ENCODE results near the gene KPNB1. TPM values are rescaled to one million over a fixed set of nuclear protein-coding genes. Genes with fewer than 3 reads are reported as not detected.

Gene KPNB1
- total and polyA plus RNA-seq, 4 donors, result 40.1 to 258 (median 158) TPM

- peak; percentile 52 for TF ChIP-seq CTCF (IDR thresholded peaks at IDR 0.05; ENCODE audit: control extremely low read depth, extremely low read depth)
- Histone ChIP-seq H3K36me3 (ENCODE audit: control insufficient read depth in 4 of 4, insufficient read depth in 4 of 4, low read length in 4 of 4) (peaks cover 15 to 31% (median 17%) of the 10 kb centered on the region in 4 donors), H3K9ac (ENCODE audit: insufficient read depth in 1 of 2, low read length in 2 of 2) (no peak overlapping the region), H3K4me1 (ENCODE audit: control insufficient read depth in 5 of 5, insufficient read depth in 5 of 5, low read length in 5 of 5) (peaks cover 0 to 2% (median 0%) of the 10 kb centered on the region in 5 donors), H3K4me3 (no peak overlapping the region), H3K27ac (ENCODE audit: low read depth in 1 of 2, low read length in 1 of 2) (no peak overlapping the region), H3K27me3 (ENCODE audit: control insufficient read depth in 3 of 3, insufficient read depth in 3 of 3, low read length in 2 of 3) (no peaks in the 10 kb centered on the region), H3K9me3 (ENCODE audit: control insufficient read depth in 4 of 4, insufficient read depth in 3 of 4, low read length in 3 of 4) (no peaks in the 10 kb centered on the region)
- 79 to 83% methylated on average over 8 of the region's 8 CpGs for WGBS, 2 donors
- ATAC-seq (ENCODE audit: insufficient read depth, low FRiP score) (no peak), DNase-seq (peak in 2 of 3 donors; percentile 77)
Observed at GRCh38 chr17:47615766-47616424, 33.8 kb upstream of the KPNB1 start.

GRCh38 chr17:47618410-47618809 is 31.3 kb upstream of the KPNB1 start:
- WGBS, 2 donors, result 69 to 82% methylated on average over 4 of the region's 4 CpGs
- H3K9me3 ChIP-seq (ENCODE audit: control insufficient read depth in 4 of 4, insufficient read depth in 3 of 4, low read length in 3 of 4), result no peaks in the 10 kb centered on the region
- peaks cover 0 to 6% (median 0%) of the 10 kb centered on the region in 5 donors for H3K4me1 ChIP-seq (ENCODE audit: control insufficient read depth in 5 of 5, insufficient read depth in 5 of 5, low read length in 5 of 5)
- H3K27ac ChIP-seq (ENCODE audit: low read depth in 1 of 2, low read length in 1 of 2), result no peak overlapping the region
- peaks cover 17 to 40% (median 20%) of the 10 kb centered on the region in 4 donors for H3K36me3 ChIP-seq (ENCODE audit: control insufficient read depth in 4 of 4, insufficient read depth in 4 of 4, low read length in 4 of 4)
- no peak overlapping the region for H3K4me3 ChIP-seq
- no peak for DNase-seq
- no peak overlapping the region for H3K9ac ChIP-seq (ENCODE audit: insufficient read depth in 1 of 2, low read length in 2 of 2)
- TF ChIP-seq CTCF (IDR thresholded peaks at IDR 0.05; ENCODE audit: control extremely low read depth, extremely low read depth), result no peak
- no peaks in the 10 kb centered on the region for H3K27me3 ChIP-seq (ENCODE audit: control insufficient read depth in 3 of 3, insufficient read depth in 3 of 3, low read length in 2 of 3)
- ATAC-seq (ENCODE audit: insufficient read depth, low FRiP score), result no peak

GRCh38 chr17:47620503-47621245 is 29.0 kb upstream of the KPNB1 start:
- Histone ChIP-seq H3K27ac (ENCODE audit: low read depth in 1 of 2, low read length in 1 of 2) (peak overlapping the region; percentile 9 to 22), H3K27me3 (ENCODE audit: control insufficient read depth in 3 of 3, insufficient read depth in 3 of 3, low read length in 2 of 3) (no peaks in the 10 kb centered on the region), H3K4me3 (no peak overlapping the region), H3K9ac (ENCODE audit: insufficient read depth in 1 of 2, low read length in 2 of 2) (no peak overlapping the region), H3K9me3 (ENCODE audit: control insufficient read depth in 4 of 4, insufficient read depth in 3 of 4, low read length in 3 of 4) (no peaks in the 10 kb centered on the region), H3K4me1 (ENCODE audit: control insufficient read depth in 5 of 5, insufficient read depth in 5 of 5, low read length in 5 of 5) (peaks cover 0 to 6% (median 0%) of the 10 kb centered on the region in 5 donors), H3K36me3 (ENCODE audit: control insufficient read depth in 4 of 4, insufficient read depth in 4 of 4, low read length in 4 of 4) (peaks cover 13 to 31% (median 21%) of the 10 kb centered on the region in 4 donors)
- ATAC-seq (ENCODE audit: insufficient read depth, low FRiP score) (no peak), DNase-seq (no peak)
- TF ChIP-seq CTCF (IDR thresholded peaks at IDR 0.05; ENCODE audit: control extremely low read depth, extremely low read depth), result no peak
- 89 to 91% methylated on average over 3 of the region's 3 CpGs for WGBS, 2 donors

All from lung (tissue), 12 donors.